AG04450 (cell line): ENCODE measurements around the gene TSHZ2. TPM values are rescaled to one million over a fixed set of nuclear protein-coding genes. Genes with fewer than 3 reads are reported as not detected.
"Not testable (repeated sequence)": the region's sequence is repeated elsewhere in the genome, so short reads cannot be mapped to it uniquely, and the experiment has no call there.

Experiments used
- CTCF ChIA-PET: fragments of 300-600, 350-600 bp; formaldehyde crosslinking; extraction: SDS; loops from one replicate; lab custom pipeline; 2022; ENCODE audit warnings: antibody characterized with exemption, inconsistent platforms; lab: Charles Lee
- POLR2A ChIA-PET: fragments of 350-600 bp; formaldehyde crosslinking; extraction: SDS; loops from one replicate; lab custom pipeline; 2021; ENCODE audit warnings: antibody characterized with exemption, inconsistent platforms; lab: Yijun Ruan, JAX
- DNase-seq: peaks from one replicate; pipeline ENCODE4 v3.0.0-alpha.2; 2011; ENCODE audit warnings: low read depth, low spot score
- H3K27ac ChIP-seq: one replicate; pipeline ENCODE4 v1.5.1; 2012; ENCODE audit warnings: low read depth, low read length, control low read depth
- H3K27me3 ChIP-seq: one replicate; pipeline ENCODE4 v1.6.0; 2012; ENCODE audit warnings: low read length; ENCODE audit not compliant: control insufficient read depth, insufficient read depth
- H3K4me3 ChIP-seq: 2 replicates; pipeline ENCODE4 v1.5.1; 2011; ENCODE audit warnings: mild to moderate bottlenecking, low read depth, low read length, control low read depth
- H3K9me3 ChIP-seq: 2 replicates; pipeline ENCODE4 v1.5.1; 2012; ENCODE audit warnings: low read length; ENCODE audit not compliant: control insufficient read depth, insufficient read depth
- CTCF ChIP-seq: IDR thresholded peaks from 2 replicates; pipeline ENCODE4 v1.5.1; 2011; ENCODE audit warnings: low read depth, low read length, control low read depth, inconsistent platforms
- polyA plus RNA-seq: library from polyadenylated mRNA; depleted of rRNA; stranded (reverse); fragments of >200 nt; gene quantifications from 2 replicates; pipeline ENCODE4 v1.2.3, GENCODE V29; 2011

Gene TSHZ2
- polyA plus RNA-seq, 1 experiment = not detected

DNA sequence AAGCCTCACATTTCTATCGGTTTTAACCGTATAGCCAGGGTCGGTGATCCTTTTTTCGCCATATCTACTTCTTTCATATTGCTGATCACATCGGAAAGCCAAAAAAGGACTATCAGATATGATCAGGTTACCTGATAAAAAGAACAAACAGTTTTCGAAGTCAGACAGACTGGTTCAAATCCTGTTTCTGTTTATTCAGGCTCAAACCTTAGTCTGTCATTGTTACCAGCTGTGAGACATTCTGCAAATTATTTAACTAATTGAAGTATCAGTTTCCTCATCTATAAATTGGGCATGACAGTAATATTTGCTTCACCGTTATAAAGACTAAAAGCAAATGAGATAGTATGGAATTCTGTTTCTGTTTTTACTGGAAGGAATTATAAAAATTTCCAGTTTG lies 111.3 kb downstream of the TSHZ2 start:
- ChIA-PET CTCF (no interaction called here), POLR2A (no interaction called here)
- Histone ChIP-seq H3K9me3 (no peaks in the 10 kb centered on the region), H3K27ac (no peak overlapping the region), H3K27me3 (no peaks in the 10 kb centered on the region), H3K4me3 (no peak overlapping the region)
- no peak for DNase-seq
- no peak for TF ChIP-seq CTCF

DNA sequence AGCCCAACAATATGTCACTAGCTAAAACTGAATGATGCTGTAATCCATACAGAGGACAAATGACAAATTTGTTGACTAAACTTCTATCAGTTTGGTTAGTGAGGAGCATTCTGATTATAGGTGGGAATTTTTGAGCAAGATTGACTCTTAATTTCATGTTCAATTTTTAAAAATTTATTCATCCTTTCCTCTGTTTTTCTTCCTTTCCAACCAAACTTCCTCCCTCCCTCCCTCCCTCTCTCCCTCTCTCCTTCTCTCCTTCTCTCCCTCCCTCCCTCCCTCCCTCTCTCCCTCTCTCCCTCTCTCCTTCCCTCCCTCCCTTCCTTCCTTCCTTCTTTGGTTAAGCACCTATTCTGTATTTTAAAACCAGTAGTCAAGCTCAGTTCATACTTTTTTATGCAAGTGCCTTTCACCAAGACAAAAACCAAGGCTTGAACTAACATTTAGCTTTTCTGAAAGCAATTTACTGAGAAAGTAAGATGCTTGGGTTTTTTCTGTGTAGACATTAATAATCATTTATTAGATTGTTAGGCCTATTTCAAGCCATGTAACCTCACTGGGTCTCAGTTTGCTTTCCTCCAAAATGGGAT lies 112.3 kb downstream of the TSHZ2 start:
- Histone ChIP-seq H3K27ac (no peak overlapping the region), H3K9me3 (no peaks in the 10 kb centered on the region), H3K27me3 (no peaks in the 10 kb centered on the region), H3K4me3 (no peak overlapping the region)
- ChIA-PET CTCF (no interaction called here), POLR2A (no interaction called here)
- no peak for DNase-seq
- no peak for TF ChIP-seq CTCF

- H3K27me3 ChIP-seq = no peaks in the 10 kb centered on the region
- ChIA-PET POLR2A (no interaction called here), CTCF (no interaction called here)
- no peak overlapping the region for H3K27ac ChIP-seq
- no peak for TF ChIP-seq CTCF
- no peak overlapping the region for H3K4me3 ChIP-seq
- no peak for DNase-seq
- H3K9me3 ChIP-seq = no peaks in the 10 kb centered on the region
These were observed 113.6 kb downstream of the TSHZ2 start for GRCh38 chr20:53085720-53086119.

DNA sequence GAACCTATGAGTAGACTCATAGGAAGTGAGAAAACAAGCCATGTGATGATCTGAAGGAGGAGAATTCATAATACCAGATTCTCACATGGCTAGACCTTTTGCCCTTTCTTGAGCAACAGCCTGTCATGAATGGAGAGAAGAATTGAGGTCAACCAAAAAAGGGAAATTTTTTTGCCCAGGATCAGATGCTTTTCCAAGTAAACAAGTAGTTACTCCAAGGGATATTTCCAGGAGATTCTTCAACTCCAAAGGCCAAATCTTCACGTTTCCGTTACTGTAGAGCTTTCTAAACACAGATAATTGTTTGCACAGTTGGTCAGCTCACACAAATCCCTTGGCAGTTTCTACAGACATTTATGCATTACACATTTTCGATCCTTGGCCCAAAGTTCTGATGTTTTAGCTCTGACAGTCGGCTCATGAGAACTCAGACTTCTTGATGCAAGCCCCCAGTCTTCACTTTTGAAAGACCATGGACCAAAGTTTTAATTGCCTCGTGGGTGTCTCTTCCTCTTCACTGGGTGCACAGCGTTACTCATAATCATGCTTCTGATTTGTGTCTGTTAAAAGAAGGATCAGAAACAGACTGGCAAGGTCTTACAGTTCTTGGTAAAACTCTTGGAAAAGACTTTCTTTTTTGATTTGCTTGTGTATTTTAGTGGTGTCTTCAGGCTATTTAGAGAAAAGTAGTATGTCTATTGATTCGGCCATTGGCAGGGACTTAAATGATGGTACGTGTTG lies 115.0 kb downstream of the TSHZ2 start:
- CTCF ChIA-PET = no interaction called here
- no peaks in the 10 kb centered on the region for H3K27me3 ChIP-seq
- no peak overlapping the region for H3K4me3 ChIP-seq
- DNase-seq = no peak
- POLR2A ChIA-PET = no interaction called here
- TF ChIP-seq CTCF = no peak
- no peak overlapping the region for H3K27ac ChIP-seq
- no peaks in the 10 kb centered on the region for H3K9me3 ChIP-seq

GRCh38 chr20:53088786-53089185 lies 116.6 kb downstream of the TSHZ2 start:
- no peak for TF ChIP-seq CTCF
- CTCF ChIA-PET = no interaction called here
- Histone ChIP-seq H3K27me3 (no peaks in the 10 kb centered on the region), H3K9me3 (no peaks in the 10 kb centered on the region), H3K27ac (no peak overlapping the region), H3K4me3 (no peak overlapping the region)
- POLR2A ChIA-PET = no interaction called here
- DNase-seq = no peak

GRCh38 chr20:53089851-53090250 lies 117.7 kb downstream of the TSHZ2 start:
- H3K27ac ChIP-seq, CTCF ChIA-PET, POLR2A ChIA-PET: not testable (repeated sequence)

More at GRCh38 chr20:53089851-53090250, 117.7 kb downstream of the TSHZ2 start:
- DNase-seq, H3K4me3 ChIP-seq, H3K27me3 ChIP-seq, H3K9me3 ChIP-seq: not testable (repeated sequence)
